ENCODE measurements around the gene ZNF423.
A peak's percentile ranks its signal among the peaks of the same experiment; 100 is the strongest.

Gene ZNF423

GRCh38 chr16:49465661-49466528, 390.0 kb downstream of the ZNF423 start:
- no peak for DNase-seq

GRCh38 chr16:49464877-49465504, 390.9 kb downstream of the ZNF423 start:
- DNase-seq = peak; percentile 28 to 68 (median 38)

GRCh38 chr16:49464093-49464492, 391.8 kb downstream of the ZNF423 start:
- peak in 1 of 3 experiments; percentile 69 for DNase-seq

- peak; percentile 21 to 98 (median 93) for DNase-seq
These were observed 392.4 kb downstream of the ZNF423 start for GRCh38 chr16:49463529-49463928.

- DNase-seq = peak in 2 of 3 experiments; percentile 85 to 92
These were observed 392.9 kb downstream of the ZNF423 start for GRCh38 chr16:49462989-49463371.

- peak in 1 of 3 experiments; percentile 58 for DNase-seq
These were observed 393.4 kb downstream of the ZNF423 start for GRCh38 chr16:49462362-49462988.

GRCh38 chr16:49461517-49461951, 394.4 kb downstream of the ZNF423 start:
- DNase-seq = no peak

- no peak for DNase-seq
These were observed 395.0 kb downstream of the ZNF423 start for GRCh38 chr16:49460786-49461470.

GRCh38 chr16:49459953-49460735, 395.8 kb downstream of the ZNF423 start:
- no peak for DNase-seq

GRCh38 chr16:49458656-49459445, 397.1 kb downstream of the ZNF423 start:
- no peak for DNase-seq

GRCh38 chr16:49458243-49458642, 397.7 kb downstream of the ZNF423 start:
- DNase-seq = no peak

- no peak for DNase-seq
These were observed 398.7 kb downstream of the ZNF423 start for GRCh38 chr16:49457196-49457595.

GRCh38 chr16:49456763-49457162, 399.1 kb downstream of the ZNF423 start:
- DNase-seq = no peak

- DNase-seq = no peak
These were observed 399.7 kb downstream of the ZNF423 start for GRCh38 chr16:49455991-49456745.

- DNase-seq = no peak
These were observed 400.5 kb downstream of the ZNF423 start for GRCh38 chr16:49455181-49455990.

GRCh38 chr16:49454426-49455180, 401.3 kb downstream of the ZNF423 start:
- DNase-seq = no peak

GRCh38 chr16:49453983-49454382, 401.9 kb downstream of the ZNF423 start:
- DNase-seq = no peak

GRCh38 chr16:49453021-49453420, 402.9 kb downstream of the ZNF423 start:
- DNase-seq = no peak

- peak in 2 of 3 experiments; percentile 1 to 48 for DNase-seq
These were observed 403.3 kb downstream of the ZNF423 start for GRCh38 chr16:49452578-49452977.

Data from NCI-H1417 (cell line).